K562 (cell line): ENCODE measurements around the gene SARS1. TPM values are rescaled to one million over a fixed set of nuclear protein-coding genes. Genes with fewer than 3 reads are reported as not detected.

Source experiments
- ATAC-seq: fragments of 200-7000 bp; cut with Tn5 transposase; 3 replicates; pipeline ENCODE4 v1.9.1; 2020; ENCODE audit warnings: moderate library complexity
- BruUV-seq: library from RNA; stranded (reverse); fragments of 400-500 nt; replicated peaks from 2 replicates; lab custom pipeline; 2021; lab: Mats Ljungman, UMichigan
- CTCF ChIA-PET: fragments of 300-600 bp; formaldehyde crosslinking; extraction: SDS; loops from one replicate; lab custom pipeline; 2021; ENCODE audit warnings: low intra/inter-chr PET ratio; lab: Yijun Ruan, JAX
- POLR2A ChIA-PET: fragments of 300-600, 350-650 bp; sonication (Branson Sonifier 250); formaldehyde crosslinking; extraction: SDS; loops from one replicate; lab custom pipeline; 2021; ENCODE audit warnings: antibody characterized with exemption, inconsistent platforms; lab: Yijun Ruan, JAX
- DNase-seq, 4 experiments: peaks; one replicate each; pipeline versions ENCODE4 v3.0.0 to v3.0.0-alpha.2; 2011 to 2018; ENCODE audit warnings: low spot score in 3 of 4, mixed read lengths in 3 of 4; ENCODE audit errors: extremely low read depth in 1 of 4
- FAIRE-seq: peaks from 2 replicates; lab custom pipeline; 2011; peaks lifted over from hg19 to GRCh38; lab: Jason Lieb, UNC
- H2AFZ ChIP-seq: 2 replicates; pipeline ENCODE4 v1.6.0; 2011; ENCODE audit warnings: low read depth, low read length, control low read depth, inconsistent platforms
- H3K27ac ChIP-seq: fragments of 200-600 bp; 3 replicates; pipeline ENCODE4 v1.8.0; 2011; ENCODE audit warnings: low read depth, mild to moderate bottlenecking, control low read depth, inconsistent platforms, low read length, moderate library complexity, mixed read lengths; ENCODE audit errors: extremely low read depth
- H3K27me3 ChIP-seq, 2 experiments: fragments of 300-600 bp in 1 of 2; 2 replicates in 1 of 2; 3 replicates in 1 of 2; pipeline versions ENCODE4 v1.6.0 to v1.8.0; 2011; ENCODE audit warnings: inconsistent platforms in 2 of 2, low read length in 2 of 2, mild to moderate bottlenecking in 1 of 2, mixed read lengths in 1 of 2, moderate library complexity in 1 of 2; ENCODE audit not compliant: control insufficient read depth in 2 of 2, insufficient read depth in 2 of 2
- H3K36me3 ChIP-seq: fragments of 300-600 bp; 3 replicates; pipeline ENCODE4 v1.8.0; 2011; ENCODE audit warnings: mild to moderate bottlenecking, low read length, inconsistent platforms; ENCODE audit not compliant: control insufficient read depth, insufficient read depth
- H3K4me1 ChIP-seq, 2 experiments: fragments of 200-600 bp in 1 of 2; replicated peaks in 1 of 2; 2 replicates in 1 of 2; 3 replicates in 1 of 2; pipeline versions ENCODE4 v1.5.1 to v1.8.0; 2011; ENCODE audit warnings: inconsistent platforms in 2 of 2, low read length in 2 of 2, mild to moderate bottlenecking in 1 of 2, mixed read lengths in 1 of 2, moderate library complexity in 1 of 2; ENCODE audit not compliant: control insufficient read depth in 2 of 2, insufficient read depth in 2 of 2
- H3K4me2 ChIP-seq: 2 replicates; pipeline ENCODE4 v1.6.1; 2011; ENCODE audit warnings: low read length, control low read depth, inconsistent platforms, mixed read lengths; ENCODE audit not compliant: insufficient read depth
- H3K4me3 ChIP-seq: fragments of 200-600 bp; sonication (generic), shearing (Covaris generic); 2 replicates; pipeline ENCODE4 v1.5.1; 2016; ENCODE audit warnings: control low read depth, inconsistent platforms
- H3K79me2 ChIP-seq: fragments of 200-600 bp; 3 replicates; pipeline ENCODE4 v1.8.0; 2011; ENCODE audit warnings: low read length, inconsistent platforms; ENCODE audit not compliant: control insufficient read depth, insufficient read depth
- H3K9ac ChIP-seq, 2 experiments: 2 replicates each; pipeline versions ENCODE4 v1.6.0 to v1.6.1; 2011; ENCODE audit warnings: low read depth in 2 of 2, low read length in 2 of 2, control low read depth in 1 of 2, inconsistent platforms in 1 of 2, mild to moderate bottlenecking in 1 of 2, mixed read lengths in 1 of 2; ENCODE audit not compliant: insufficient read depth in 1 of 2
- H3K9me1 ChIP-seq: one replicate; pipeline ENCODE4 v1.6.0; 2011; ENCODE audit warnings: inconsistent platforms, mild to moderate bottlenecking, low read length, moderate library complexity; ENCODE audit not compliant: control insufficient read depth, insufficient read depth
- H3K9me3 ChIP-seq: replicated peaks from 2 replicates; pipeline ENCODE4 v1.5.1; 2011; ENCODE audit warnings: low read depth, low read length, inconsistent platforms; ENCODE audit not compliant: control insufficient read depth, insufficient read depth
- H4K20me1 ChIP-seq: replicated peaks from 2 replicates; pipeline ENCODE4 v1.6.1; 2011; ENCODE audit warnings: low read length, inconsistent platforms, mixed read lengths; ENCODE audit not compliant: control insufficient read depth, insufficient read depth
- CBFA2T2 ChIP-seq: fragments of 450-650 bp; conservative IDR thresholded peaks from 2 replicates; pipeline ENCODE4 v1.6.1; 2017; ENCODE audit warnings: mild to moderate bottlenecking
- RBFOX2 ChIP-seq: fragments of 200-400 bp; formaldehyde crosslinking; IDR thresholded peaks from 2 replicates; pipeline ENCODE4 v1.6.1; 2017; ENCODE audit warnings: low read depth, mild to moderate bottlenecking, low read length, moderate library complexity
- TFE3 ChIP-seq: fragments of 450-650 bp; formaldehyde crosslinking; IDR thresholded peaks from 2 replicates; pipeline ENCODE4 v1.4.0; 2020; ENCODE audit warnings: mild to moderate bottlenecking, mixed read lengths
- WGBS: fragments of 100-300 bp; shearing (Covaris generic); methylation state at CpG from one replicate; pipeline ENCODE4 v1.1.6; 2016; ENCODE audit warnings: low coverage, mixed read lengths; ENCODE audit not compliant: insufficient coverage; ENCODE audit errors: missing lambda C conversion rate; 5-methylcytosine and 5-hydroxymethylcytosine counted together
- in situ Hi-C: fragments of 300-500 bp; cut with MboI; formaldehyde crosslinking; loops from 4 replicates; pipeline ENCODE4 v1.15.0; 2018; ENCODE audit warnings: inconsistent platforms, mixed read lengths
- intact Hi-C: fragments of 100-400 bp; cut with micrococcal nuclease; formaldehyde crosslinking; loops from 2 replicates; pipeline ENCODE4 v1.14.2; 2022
- polyA plus RNA-seq, 8 experiments: library from polyadenylated mRNA; depleted of rRNA in 4 of 8; stranded (reverse) in 5 of 8; unstranded in 3 of 8; fragments of >200 nt; fragmentation: Nextera tagmentation in 2 of 8; fragmentation: Illumina TruSeq in 1 of 8; extraction: Ambion mirVana in 2 of 8; extraction: Trizol in 1 of 8; gene quantifications; 2 replicates each; pipeline versions ENCODE4 v1.2.1 to v1.2.3, GENCODE V29; 2011 to 2014; ENCODE audit warnings: inconsistent platforms in 1 of 8, missing spikeins in 1 of 8
- total RNA-seq, 7 experiments: library from RNA; depleted of rRNA in 6 of 7; stranded (reverse); fragments of >200 nt in 6 of 7; fragmentation: Illumina TruSeq in 2 of 7; extraction: Trizol in 2 of 7; gene quantifications; 2 replicates each; pipeline versions ENCODE4 v1.2.1 to v1.2.3, GENCODE V29; 2011 to 2021; ENCODE audit warnings: low replicate concordance in 1 of 7

The SARS1 gene
- total and polyA plus RNA-seq, 9 of the 15 experiments (the other 6 are each of a cell fraction or from before 2014, with no cell fraction given): 221 to 623 (median 254) TPM

- WGBS: 82% methylated on average over 33 of the region's 33 CpGs
- Histone ChIP-seq H3K79me2 (no peaks in the 10 kb centered on the region), H3K27ac (no peak overlapping the region), H4K20me1 (no peaks in the 10 kb centered on the region), H3K9me1 (no peaks in the 10 kb centered on the region), H3K4me1 (peaks cover 6 to 45% of the 10 kb centered on the region in 2 experiments), H3K4me2 (no peak overlapping the region), H3K9ac (peak overlapping the region in 1 of 2 experiments; percentile 23; a peak in 1 of 4 replicates), H3K4me3 (no peak overlapping the region), H3K36me3 (peaks cover 54% of the 10 kb centered on the region; the same call in 2 of the 3 replicates), H2AFZ (no peak overlapping the region), H3K27me3 (no peaks in the 10 kb centered on the region), H3K9me3 (no peaks in the 10 kb centered on the region)
- BruUV-seq: no TSS peak
- in situ Hi-C loops: no loop called here
- DNase-seq: no peak
- FAIRE-seq: no peak
- TF ChIP-seq CBFA2T2 (no peak), RBFOX2 (peak; percentile 36), TFE3 (CRISPR knock-in tag) (peak; percentile 24; the same call in 1 of the 2 replicates)
- POLR2A ChIA-PET: interaction anchor here (0.6 to 1.4 kb wide), 6 partner anchors 13 to 396 kb away, joined by 3 to 5 read pairs (median 3); no protein-coding TSS in a partner anchor
- ATAC-seq: no peak
- CTCF ChIA-PET: no interaction called here
- intact Hi-C loops: loop anchor here (10.0 kb wide), 1 partner anchor 155 kb away; the partner anchor contains the start of gene ELAPOR1
Measured at GRCh38 chr1:109269212-109269980, 55.7 kb downstream of the SARS1 start.
